ENCODE results near the gene MZB1.

- TF ChIP-seq, protein P1, sequence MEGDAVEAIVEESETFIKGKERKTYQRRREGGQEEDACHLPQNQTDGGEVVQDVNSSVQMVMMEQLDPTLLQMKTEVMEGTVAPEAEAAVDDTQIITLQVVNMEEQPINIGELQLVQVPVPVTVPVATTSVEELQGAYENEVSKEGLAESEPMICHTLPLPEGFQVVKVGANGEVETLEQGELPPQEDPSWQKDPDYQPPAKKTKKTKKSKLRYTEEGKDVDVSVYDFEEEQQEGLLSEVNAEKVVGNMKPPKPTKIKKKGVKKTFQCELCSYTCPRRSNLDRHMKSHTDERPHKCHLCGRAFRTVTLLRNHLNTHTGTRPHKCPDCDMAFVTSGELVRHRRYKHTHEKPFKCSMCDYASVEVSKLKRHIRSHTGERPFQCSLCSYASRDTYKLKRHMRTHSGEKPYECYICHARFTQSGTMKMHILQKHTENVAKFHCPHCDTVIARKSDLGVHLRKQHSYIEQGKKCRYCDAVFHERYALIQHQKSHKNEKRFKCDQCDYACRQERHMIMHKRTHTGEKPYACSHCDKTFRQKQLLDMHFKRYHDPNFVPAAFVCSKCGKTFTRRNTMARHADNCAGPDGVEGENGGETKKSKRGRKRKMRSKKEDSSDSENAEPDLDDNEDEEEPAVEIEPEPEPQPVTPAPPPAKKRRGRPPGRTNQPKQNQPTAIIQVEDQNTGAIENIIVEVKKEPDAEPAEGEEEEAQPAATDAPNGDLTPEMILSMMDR (IDR thresholded peaks at IDR 0.05): no peak
- TF ChIP-seq POLR2A (IDR thresholded peaks at IDR 0.05): no peak
Measured at GRCh38 chr5:139399501-139400121, 9.9 kb upstream of the MZB1 start.

Measured in right lobe of liver (tissue), 4 donors.